Measurements from ENCODE around the gene UNC13D.
"Not testable (repeated sequence)": the region's sequence is repeated elsewhere in the genome, so short reads cannot be mapped to it uniquely, and the experiment has no call there.

The UNC13D gene

DNA sequence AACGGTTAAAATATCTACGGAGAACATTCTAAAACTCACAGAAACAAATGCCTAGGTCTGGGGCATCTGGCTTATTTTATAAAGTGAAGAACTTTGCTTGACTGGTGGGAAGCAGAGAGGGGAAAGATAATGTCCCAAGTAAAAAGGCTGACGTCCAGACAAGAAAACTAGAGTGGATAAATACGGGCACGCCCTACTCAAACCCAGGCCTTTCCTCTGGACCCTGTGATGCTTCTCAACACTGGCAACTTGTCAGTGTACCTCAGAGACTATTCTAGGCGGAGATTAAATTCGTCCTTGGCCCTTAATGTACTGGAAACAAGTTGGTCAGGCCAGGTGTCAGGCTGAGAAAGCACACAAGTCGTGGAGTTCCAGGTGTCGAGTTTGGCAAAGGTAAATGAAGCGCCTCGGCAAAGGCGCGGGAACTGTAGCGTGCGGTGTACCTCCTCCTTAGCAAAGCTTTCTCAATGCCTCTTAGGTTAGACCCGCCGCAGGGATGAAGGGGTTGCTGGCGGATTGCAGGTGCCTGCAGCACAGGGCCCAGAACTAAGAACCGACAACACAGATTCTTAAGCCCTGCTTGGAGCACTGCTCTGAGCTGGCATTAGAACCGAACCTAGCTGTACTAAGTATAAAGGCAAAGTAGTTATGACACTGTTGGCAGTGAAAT lies 60.3 kb downstream of the UNC13D start:
- Mint-ChIP-seq H3K27me3 (ENCODE audit: low read depth) (peaks cover 3% of the 10 kb centered on the region), H3K9me3 (no peaks in the 10 kb centered on the region), H3K4me3 (peak overlapping the region; percentile 92), H3K36me3 (ENCODE audit: low read depth) (peaks cover 15% of the 10 kb centered on the region), H3K27ac (peak overlapping the region; percentile 100), H3K4me1 (ENCODE audit: low read depth) (peaks cover 44% of the 10 kb centered on the region)
- no peak for DNase-seq (ENCODE audit: low spot score)

DNA sequence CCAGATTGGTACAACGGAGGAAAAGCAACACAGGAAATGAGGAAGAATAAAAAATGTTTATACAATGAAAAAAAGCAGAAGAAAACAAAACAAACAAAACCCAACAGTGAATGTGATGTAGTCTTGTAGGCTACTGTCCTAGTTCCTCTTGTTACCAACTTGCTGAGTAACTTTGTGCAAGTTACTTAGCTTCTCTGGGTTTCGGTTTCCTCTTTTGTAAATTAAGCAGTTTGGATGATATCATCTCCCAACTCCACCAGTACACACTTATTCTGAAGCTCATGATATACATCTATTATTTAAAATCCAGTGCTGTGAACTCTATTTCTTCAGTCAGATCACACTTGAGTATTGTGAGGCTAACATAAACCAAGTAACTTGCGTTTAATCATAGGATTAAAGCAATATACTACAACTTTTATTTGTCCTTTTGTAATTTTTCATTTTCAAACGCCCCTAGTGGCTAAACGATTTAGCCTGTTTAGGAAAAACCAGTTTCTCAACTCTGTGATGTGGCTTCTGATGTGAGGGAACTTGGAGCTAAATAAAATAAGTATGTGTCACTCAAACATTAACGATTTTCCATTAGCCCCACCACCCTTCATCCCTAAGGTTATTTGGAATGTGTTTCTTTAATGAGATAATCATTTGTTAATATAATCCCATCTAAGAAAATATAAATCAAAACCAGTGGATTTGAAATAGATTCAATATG lies 61.0 kb downstream of the UNC13D start:
- peak overlapping the region; percentile 100 for H3K27ac Mint-ChIP-seq
- H3K27me3 Mint-ChIP-seq (ENCODE audit: low read depth): peaks cover 3% of the 10 kb centered on the region
- no peaks in the 10 kb centered on the region for H3K9me3 Mint-ChIP-seq
- H3K4me1 Mint-ChIP-seq (ENCODE audit: low read depth): peaks cover 45% of the 10 kb centered on the region
- H3K4me3 Mint-ChIP-seq: peak overlapping the region; percentile 92
- H3K36me3 Mint-ChIP-seq (ENCODE audit: low read depth): peaks cover 22% of the 10 kb centered on the region
- DNase-seq (ENCODE audit: low spot score): no peak

DNA sequence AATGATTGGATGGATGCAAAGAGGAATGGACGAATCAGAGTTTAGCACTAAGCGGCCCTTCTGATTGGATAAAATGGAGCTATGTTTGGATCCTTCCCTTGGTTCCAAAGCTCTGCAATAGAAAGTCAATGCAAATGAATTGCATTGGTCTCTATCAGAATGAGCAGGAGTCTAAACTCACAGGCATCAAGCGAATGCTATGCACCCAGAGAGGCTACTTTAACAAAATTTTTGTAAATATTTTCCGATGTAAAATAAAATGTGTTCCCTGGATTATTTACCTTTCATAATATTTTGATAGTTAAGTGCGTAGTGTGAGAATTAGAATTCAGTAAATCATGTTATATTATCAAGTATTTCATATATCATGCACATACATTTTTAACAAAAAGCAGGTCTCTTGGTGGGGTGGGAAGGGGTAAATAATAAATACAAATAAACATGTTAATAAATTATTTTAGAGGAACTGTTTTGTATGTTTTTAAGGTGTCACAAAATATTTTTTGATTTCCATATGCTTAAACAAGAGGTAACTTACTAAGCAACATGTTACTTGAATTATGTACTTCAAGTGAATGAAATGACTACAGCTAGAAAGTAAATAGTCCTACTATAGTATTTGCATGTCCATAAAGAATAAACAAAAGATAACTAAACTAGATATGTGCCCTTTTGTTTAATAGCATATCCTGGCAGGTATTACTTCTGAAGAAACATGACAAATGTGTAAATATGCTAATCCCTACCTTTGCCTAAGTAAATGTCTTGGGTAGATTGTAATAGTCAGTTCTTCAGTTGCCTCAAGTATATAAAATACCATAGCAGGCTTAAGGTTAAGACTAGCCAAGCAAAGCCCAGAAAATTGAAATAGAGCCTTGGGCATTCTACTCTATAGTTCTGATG lies 64.0 kb downstream of the UNC13D start:
- Mint-ChIP-seq H3K36me3 (ENCODE audit: low read depth) (peaks cover 41% of the 10 kb centered on the region), H3K4me1 (ENCODE audit: low read depth) (peaks cover 48% of the 10 kb centered on the region)

DNA sequence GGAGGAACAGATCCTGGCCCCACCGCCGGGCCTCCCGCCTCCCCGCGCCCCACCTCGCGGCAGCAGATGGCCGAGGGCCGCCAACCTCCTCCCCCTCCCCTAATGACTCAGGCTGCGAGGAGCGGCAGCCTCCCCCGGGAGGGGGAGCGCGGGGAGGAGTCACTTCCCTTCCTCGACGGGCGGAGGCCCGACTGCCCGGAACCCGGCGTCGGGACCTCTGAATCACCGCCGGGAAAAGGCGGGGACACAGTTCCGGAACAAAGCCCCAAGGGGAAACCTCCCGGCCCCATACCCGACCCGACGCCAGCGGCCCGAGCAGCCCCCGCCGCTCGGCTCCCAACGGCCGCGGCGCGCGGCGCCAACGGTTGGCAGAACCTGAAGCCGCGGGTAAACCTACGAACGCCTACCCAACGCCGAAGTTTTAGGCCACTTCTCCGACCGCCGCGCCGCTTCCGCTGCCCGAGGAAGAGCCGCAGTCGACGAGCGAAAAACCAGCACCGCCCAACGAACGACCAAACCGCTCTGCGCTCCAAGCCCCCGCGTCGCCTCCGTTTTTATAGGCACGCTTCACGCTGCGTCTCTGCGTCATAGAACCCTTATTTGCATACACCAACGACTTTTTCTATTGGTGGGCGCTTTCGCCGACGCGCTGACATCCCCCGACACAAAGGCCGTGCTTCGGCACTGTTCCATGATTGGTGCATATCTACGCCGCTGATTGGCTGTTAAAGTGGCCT lies 64.8 kb downstream of the UNC13D start:
- H3K4me3 Mint-ChIP-seq: peak overlapping the region; percentile 98
- peak overlapping the region; percentile 100 for H3K27ac Mint-ChIP-seq
- peaks cover 46% of the 10 kb centered on the region for H3K4me1 Mint-ChIP-seq (ENCODE audit: low read depth)
- H3K36me3 Mint-ChIP-seq (ENCODE audit: low read depth): peaks cover 41% of the 10 kb centered on the region
- peaks cover 3% of the 10 kb centered on the region for H3K27me3 Mint-ChIP-seq (ENCODE audit: low read depth)
- peak; percentile 94 for DNase-seq (ENCODE audit: low spot score)
- H3K9me3 Mint-ChIP-seq: no peaks in the 10 kb centered on the region

More for the DNA sequence above, 64.0 kb downstream of the UNC13D start:
- Mint-ChIP-seq H3K9me3 (no peaks in the 10 kb centered on the region), H3K27me3 (ENCODE audit: low read depth) (peaks cover 3% of the 10 kb centered on the region), H3K4me3 (peak overlapping the region; percentile 98), H3K27ac (peak overlapping the region; percentile 100)
- no peak for DNase-seq (ENCODE audit: low spot score)

DNA sequence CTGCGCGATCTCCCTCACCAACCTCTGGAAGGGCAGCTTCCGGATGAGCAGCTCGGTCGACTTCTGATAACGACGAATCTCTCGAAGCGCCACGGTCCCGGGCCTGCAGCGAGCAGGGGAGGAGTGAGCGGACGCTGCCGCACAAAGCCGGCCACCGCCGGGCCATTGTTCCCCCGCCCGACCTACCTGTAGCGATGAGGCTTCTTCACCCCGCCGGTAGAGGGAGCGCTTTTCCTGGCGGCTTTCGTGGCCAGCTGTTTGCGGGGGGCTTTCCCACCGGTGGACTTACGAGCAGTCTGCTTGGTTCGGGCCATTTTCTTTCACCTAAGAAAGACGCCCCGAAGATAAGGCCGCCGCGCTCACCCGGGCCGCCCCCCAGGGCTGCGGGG lies 65.3 kb downstream of the UNC13D start:
- DNase-seq (ENCODE audit: low spot score): no peak
- Mint-ChIP-seq H3K27me3 (ENCODE audit: low read depth) (peaks cover 3% of the 10 kb centered on the region), H3K36me3 (ENCODE audit: low read depth) (peaks cover 41% of the 10 kb centered on the region), H3K4me1 (ENCODE audit: low read depth) (peaks cover 43% of the 10 kb centered on the region), H3K27ac (peak overlapping the region; percentile 100), H3K9me3 (no peaks in the 10 kb centered on the region), H3K4me3 (peak overlapping the region; percentile 98)

DNA sequence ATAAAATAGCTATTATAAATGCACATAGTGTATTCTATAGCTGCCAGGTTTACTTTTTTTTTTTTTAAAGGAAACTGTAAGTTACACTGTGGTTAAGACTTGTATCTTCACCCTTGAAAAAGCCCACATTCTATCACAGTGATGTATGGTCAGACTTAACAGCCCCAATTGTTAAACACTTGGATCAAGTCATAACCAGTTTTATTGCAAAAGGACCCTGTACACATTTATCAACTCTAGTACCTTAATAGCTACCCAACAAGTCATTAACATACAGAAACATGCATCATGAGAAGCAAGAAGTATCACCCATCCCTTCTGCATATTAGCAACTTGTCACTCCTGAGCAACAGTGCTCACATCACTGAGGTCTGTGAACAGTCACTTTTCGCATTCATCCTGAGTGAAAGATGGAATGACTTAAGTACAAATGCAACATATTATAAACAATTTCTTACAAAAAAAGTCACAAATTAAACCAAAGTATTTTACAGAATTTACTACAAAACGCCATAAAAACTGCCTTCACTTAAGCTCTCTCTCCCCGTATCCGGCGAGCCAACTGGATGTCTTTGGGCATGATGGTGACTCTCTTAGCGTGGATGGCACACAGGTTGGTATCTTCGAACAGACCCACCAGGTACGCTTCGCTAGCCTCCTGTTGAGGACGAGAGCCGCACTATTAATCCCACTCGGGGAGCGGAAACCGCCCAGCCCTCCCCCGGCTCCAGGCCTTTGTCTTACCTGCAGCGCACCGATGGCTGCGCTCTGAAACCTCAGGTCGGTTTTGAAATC lies 65.9 kb downstream of the UNC13D start:
- H3K27me3 Mint-ChIP-seq (ENCODE audit: low read depth); H3K9me3 Mint-ChIP-seq: not testable (repeated sequence)
- Mint-ChIP-seq H3K27ac (peak overlapping the region; percentile 100), H3K4me1 (ENCODE audit: low read depth) (peaks cover 37% of the 10 kb centered on the region), H3K36me3 (ENCODE audit: low read depth) (peaks cover 41% of the 10 kb centered on the region), H3K4me3 (peak overlapping the region; percentile 98)
- DNase-seq (ENCODE audit: low spot score): peak; percentile 42

DNA sequence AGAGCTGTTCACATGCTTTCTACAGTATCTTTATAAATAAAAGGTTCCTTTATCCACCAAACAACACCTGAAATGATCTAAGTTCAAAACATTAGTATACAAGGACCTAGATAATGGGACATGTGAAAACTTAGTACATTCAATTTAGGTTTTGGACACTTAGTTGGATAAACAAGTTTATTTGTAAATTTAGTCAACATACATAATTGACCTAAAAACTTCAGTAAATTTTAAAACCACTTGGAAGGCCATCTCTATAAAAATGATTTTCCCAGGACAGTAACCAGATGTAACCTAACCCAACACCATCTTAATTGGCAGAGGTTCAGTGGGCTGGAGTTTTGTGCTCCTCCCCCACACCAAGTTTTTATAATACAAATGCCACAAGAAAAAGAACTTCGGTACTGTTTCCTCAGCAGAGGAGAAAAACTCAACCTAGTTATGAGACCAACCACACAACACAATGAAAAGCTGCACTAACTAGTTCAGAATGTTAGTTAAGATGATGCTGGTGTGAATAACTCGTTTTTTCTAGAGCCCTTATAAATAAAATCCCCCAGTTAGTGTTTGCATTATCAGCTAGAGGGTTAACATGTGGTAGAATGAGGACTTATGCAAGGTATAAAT lies 66.8 kb downstream of the UNC13D start:
- peak overlapping the region; percentile 98 for H3K4me3 Mint-ChIP-seq
- H3K36me3 Mint-ChIP-seq (ENCODE audit: low read depth): peaks cover 40% of the 10 kb centered on the region

More for the DNA sequence above, 66.8 kb downstream of the UNC13D start:
- Mint-ChIP-seq H3K4me1 (ENCODE audit: low read depth) (peaks cover 34% of the 10 kb centered on the region), H3K27me3 (ENCODE audit: low read depth) (peaks cover 3% of the 10 kb centered on the region), H3K9me3 (no peaks in the 10 kb centered on the region), H3K27ac (peak overlapping the region; percentile 67)
- DNase-seq (ENCODE audit: low spot score): no peak

Data from T-helper 2 cell treated with Interferon-gamma antibody and Interleukin-4, amounts not matched to agents 5 μg/mL and 100 μg/mL, for 36 hours (primary cell).